ENCODE data around the gene GPX4.

DNA sequence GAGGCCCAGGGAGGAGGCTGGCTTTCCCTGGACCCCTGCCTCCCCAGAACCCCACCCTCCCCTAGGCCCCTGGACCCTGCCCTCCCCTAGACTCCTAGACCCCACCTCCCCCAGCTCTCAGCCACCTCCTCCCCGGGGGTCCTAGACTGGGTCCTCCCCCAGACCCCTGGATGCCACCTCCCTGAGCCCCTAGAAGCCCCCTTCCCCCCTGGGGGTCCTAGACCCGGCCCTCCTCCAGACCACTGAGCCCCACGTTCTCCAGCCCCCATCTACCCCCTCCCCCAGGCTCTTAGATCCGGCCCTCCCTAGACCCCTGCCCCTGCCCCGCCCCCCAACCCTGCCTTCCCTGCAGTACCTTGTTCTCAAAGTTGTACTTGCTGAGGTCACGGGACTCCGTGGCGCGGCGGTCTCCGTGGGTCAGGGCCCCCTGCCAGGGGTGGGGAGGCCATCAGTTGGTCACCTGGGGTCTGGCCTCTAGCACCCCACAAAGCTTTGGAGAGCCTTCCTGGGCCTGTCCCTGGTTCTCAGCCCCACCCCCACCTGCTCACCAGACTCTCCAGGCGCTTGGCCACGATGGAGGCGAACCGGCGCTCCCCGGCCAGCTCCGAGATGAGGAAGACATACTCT is 8.0 kb downstream of the GPX4 start:
- TF ChIP-seq, protein P1, sequence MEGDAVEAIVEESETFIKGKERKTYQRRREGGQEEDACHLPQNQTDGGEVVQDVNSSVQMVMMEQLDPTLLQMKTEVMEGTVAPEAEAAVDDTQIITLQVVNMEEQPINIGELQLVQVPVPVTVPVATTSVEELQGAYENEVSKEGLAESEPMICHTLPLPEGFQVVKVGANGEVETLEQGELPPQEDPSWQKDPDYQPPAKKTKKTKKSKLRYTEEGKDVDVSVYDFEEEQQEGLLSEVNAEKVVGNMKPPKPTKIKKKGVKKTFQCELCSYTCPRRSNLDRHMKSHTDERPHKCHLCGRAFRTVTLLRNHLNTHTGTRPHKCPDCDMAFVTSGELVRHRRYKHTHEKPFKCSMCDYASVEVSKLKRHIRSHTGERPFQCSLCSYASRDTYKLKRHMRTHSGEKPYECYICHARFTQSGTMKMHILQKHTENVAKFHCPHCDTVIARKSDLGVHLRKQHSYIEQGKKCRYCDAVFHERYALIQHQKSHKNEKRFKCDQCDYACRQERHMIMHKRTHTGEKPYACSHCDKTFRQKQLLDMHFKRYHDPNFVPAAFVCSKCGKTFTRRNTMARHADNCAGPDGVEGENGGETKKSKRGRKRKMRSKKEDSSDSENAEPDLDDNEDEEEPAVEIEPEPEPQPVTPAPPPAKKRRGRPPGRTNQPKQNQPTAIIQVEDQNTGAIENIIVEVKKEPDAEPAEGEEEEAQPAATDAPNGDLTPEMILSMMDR (conservative IDR thresholded peaks at IDR 0.05; ENCODE audit: low read length): no peak
- TF ChIP-seq EZH2phosphoT487 (IDR thresholded peaks at IDR 0.05; ENCODE audit: borderline replicate concordance): no peak
